Lower leg skin (tissue), 3 donors: Measurements from ENCODE around the gene PRAMEF26.
"Not testable (repeated sequence)": the region's sequence is repeated elsewhere in the genome, so short reads cannot be mapped to it uniquely, and the experiment has no call there.

Experiments used
- POLR2A ChIP-seq, 2 donors: fragments of 450-650 bp; IDR thresholded peaks; one replicate each; pipeline ENCODE4 v1.6.1; 2016 to 2017; ENCODE audit warnings: antibody characterized with exemption in 2 of 2, mild to moderate bottlenecking in 1 of 2, moderate library complexity in 1 of 2
- TF ChIP-seq, protein P1 (sequence below), 3 donors: fragments of 450-650 bp; IDR thresholded peaks; one replicate each; pipeline ENCODE4 v1.5.1; 2016; ENCODE audit warnings: antibody characterized with exemption in 3 of 3, mild to moderate bottlenecking in 3 of 3, moderate library complexity in 2 of 3

DNA sequence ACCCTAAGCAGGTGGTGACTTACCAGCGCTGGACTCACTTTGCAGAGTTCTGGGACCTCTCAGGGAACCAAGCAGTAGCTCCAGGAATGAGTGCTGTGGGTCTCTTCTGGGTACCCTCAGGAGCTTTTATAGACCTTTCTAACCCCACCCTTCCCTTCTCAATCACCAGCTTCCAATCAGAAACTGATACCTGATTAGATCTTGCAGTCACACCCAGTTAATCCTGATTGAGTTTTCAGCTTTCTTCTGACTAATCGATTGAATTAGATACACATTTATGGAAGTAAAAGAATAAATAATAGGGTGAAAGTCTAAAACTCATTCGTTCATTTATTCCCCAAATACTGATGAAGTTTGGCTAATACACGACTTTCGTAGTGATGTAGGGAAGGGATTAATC is 45.5 kb upstream of the PRAMEF26 start, which contains the start of gene PRAMEF13:
- not testable (repeated sequence) for TF ChIP-seq POLR2A (IDR thresholded peaks at IDR 0.05)
- TF ChIP-seq, protein P1, sequence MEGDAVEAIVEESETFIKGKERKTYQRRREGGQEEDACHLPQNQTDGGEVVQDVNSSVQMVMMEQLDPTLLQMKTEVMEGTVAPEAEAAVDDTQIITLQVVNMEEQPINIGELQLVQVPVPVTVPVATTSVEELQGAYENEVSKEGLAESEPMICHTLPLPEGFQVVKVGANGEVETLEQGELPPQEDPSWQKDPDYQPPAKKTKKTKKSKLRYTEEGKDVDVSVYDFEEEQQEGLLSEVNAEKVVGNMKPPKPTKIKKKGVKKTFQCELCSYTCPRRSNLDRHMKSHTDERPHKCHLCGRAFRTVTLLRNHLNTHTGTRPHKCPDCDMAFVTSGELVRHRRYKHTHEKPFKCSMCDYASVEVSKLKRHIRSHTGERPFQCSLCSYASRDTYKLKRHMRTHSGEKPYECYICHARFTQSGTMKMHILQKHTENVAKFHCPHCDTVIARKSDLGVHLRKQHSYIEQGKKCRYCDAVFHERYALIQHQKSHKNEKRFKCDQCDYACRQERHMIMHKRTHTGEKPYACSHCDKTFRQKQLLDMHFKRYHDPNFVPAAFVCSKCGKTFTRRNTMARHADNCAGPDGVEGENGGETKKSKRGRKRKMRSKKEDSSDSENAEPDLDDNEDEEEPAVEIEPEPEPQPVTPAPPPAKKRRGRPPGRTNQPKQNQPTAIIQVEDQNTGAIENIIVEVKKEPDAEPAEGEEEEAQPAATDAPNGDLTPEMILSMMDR (IDR thresholded peaks at IDR 0.05) = not testable (repeated sequence)
